Esophagus mucosa (tissue), 1 donor: ENCODE data around the gene IDUA. TPM values are rescaled to one million over a fixed set of nuclear protein-coding genes. Genes with fewer than 3 reads are reported as not detected.
A peak's percentile ranks its signal among the peaks of the same experiment; 100 is the strongest.

ENCODE experiments used
- ATAC-seq: fragments of 200-7000 bp; cut with Tn5 transposase; one replicate; pipeline ENCODE4 v1.9.1; 2020
- total RNA-seq: library from RNA; stranded (reverse); gene quantifications from one replicate; pipeline ENCODE4 v1.2.4, GENCODE V29; 2023
- donor health status: DM: yes; HTN: yes; CAD: no.

The IDUA gene
- total RNA-seq, 1 donor from 2014 or later = 8.8 TPM

GRCh38 chr4:1017211-1017610 is 30.4 kb downstream of the IDUA start:
- ATAC-seq = no peak

GRCh38 chr4:1017706-1018105 is 30.9 kb downstream of the IDUA start:
- ATAC-seq = no peak

GRCh38 chr4:1018147-1019020 is 31.5 kb downstream of the IDUA start:
- no peak for ATAC-seq

GRCh38 chr4:1019320-1019719 is 32.5 kb downstream of the IDUA start:
- no peak for ATAC-seq

DNA sequence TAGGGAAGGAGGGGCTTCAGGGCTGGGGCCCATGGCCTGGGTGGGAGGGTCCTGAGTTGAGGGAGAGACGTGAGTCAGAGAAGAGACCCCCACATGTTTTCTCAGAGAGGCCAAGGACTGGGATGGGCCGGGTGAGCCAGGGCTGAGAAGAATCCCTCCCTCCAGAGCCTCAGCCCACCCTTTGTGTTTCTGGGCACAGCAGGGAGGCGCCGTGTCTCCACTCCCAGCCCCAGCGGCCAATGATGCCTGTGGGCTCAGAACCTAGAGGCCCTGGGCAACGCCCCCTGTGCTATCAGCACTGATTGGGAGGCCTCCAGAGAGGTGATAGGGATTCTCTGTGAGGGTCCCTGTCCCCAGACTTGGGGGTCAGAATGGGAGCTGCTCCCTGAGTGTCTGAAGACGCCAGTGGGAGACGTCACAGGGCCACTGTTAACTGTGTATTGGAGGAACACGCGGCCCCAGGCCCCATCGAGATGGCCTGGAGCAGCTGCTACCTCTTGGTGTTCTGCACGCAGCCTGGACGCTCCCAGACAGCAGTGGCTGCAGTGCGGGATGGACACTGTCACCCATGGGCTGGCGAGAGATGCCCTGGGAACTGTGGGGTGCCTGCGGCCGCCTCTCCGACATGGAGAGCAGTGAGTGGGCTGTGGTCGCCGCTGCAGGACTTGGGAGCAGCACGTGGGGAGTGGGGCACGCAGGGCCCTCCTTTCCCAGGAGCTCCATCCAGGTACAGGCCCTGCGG is 33.1 kb downstream of the IDUA start:
- ATAC-seq = no peak

- no peak for ATAC-seq
These were observed 34.7 kb downstream of the IDUA start for GRCh38 chr4:1021386-1022050.

DNA sequence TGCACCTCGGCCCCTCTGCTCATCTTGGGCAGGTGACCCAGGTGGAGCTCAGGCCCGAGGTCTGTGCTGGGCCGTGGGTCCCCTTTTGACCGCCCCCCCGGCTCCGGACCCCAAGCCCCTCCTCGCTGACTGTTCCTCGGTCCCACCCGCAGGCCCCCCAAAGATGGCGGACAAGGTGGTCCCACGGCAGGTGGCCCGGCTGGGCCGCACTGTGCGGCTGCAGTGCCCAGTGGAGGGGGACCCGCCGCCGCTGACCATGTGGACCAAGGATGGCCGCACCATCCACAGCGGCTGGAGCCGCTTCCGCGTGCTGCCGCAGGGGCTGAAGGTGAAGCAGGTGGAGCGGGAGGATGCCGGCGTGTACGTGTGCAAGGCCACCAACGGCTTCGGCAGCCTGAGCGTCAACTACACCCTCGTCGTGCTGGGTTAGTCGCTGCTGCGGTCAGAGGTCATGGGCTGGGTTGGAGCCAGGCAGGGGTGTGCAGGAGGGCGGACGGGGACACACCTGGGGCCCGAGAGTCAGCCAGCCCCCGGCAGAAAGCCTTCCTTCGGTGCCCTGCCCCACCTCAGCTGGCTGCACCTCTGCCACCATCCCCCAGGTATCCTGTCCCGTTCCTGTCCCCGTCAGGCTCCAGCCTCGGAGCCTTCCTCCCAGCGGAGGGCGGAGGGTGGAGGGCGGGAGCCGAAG is 35.4 kb downstream of the IDUA start:
- ATAC-seq = no peak

DNA sequence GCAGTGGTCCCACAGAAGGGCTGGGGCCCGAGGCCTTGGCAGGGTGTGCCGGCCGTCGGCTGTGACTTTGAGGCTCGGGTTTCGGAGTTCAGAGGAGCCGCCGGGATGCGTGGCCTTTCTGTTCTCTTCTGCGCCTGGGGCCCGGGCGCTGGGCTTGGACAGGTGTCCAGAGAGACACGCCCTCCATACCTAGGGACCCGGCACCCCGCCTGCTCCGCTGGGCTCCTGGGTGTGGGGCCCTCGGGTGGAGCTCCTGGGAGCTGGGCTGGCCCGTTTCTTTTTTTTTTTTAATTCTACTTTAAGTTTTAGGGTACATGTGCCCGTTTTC is 35.9 kb downstream of the IDUA start:
- no peak for ATAC-seq

- no peak for ATAC-seq
These were observed 36.3 kb downstream of the IDUA start for GRCh38 chr4:1023075-1023640.

DNA sequence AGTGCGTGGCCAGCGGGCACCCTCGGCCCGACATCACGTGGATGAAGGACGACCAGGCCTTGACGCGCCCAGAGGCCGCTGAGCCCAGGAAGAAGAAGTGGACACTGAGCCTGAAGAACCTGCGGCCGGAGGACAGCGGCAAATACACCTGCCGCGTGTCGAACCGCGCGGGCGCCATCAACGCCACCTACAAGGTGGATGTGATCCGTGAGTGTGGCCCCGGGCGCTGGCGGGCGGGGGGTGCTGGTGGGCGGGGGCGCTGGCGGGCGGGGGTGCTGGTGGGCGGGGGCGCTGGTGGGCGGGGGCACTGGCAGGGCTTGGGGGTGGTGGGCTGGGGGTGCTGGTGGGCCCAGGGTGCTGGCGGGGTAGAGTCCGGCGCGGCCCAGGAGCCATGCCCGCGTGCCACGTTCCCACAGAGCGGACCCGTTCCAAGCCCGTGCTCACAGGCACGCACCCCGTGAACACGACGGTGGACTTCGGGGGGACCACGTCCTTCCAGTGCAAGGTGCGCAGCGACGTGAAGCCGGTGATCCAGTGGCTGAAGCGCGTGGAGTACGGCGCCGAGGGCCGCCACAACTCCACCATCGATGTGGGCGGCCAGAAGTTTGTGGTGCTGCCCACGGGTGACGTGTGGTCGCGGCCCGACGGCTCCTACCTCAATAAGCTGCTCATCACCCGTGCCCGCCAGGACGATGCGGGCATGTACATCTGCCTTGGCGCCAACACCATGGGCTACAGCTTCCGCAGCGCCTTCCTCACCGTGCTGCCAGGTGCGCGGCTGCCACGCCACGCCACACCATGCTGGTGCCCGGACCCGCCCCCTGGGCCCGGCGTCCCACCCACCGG is 37.3 kb downstream of the IDUA start:
- no peak for ATAC-seq

DNA sequence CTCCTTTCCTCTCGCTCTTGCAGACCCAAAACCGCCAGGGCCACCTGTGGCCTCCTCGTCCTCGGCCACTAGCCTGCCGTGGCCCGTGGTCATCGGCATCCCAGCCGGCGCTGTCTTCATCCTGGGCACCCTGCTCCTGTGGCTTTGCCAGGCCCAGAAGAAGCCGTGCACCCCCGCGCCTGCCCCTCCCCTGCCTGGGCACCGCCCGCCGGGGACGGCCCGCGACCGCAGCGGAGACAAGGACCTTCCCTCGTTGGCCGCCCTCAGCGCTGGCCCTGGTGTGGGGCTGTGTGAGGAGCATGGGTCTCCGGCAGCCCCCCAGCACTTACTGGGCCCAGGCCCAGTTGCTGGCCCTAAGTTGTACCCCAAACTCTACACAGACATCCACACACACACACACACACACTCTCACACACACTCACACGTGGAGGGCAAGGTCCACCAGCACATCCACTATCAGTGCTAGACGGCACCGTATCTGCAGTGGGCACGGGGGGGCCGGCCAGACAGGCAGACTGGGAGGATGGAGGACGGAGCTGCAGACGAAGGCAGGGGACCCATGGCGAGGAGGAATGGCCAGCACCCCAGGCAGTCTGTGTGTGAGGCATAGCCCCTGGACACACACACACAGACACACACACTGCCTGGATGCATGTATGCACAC is 38.2 kb downstream of the IDUA start:
- no peak for ATAC-seq

GRCh38 chr4:1026115-1026514 is 39.3 kb downstream of the IDUA start:
- ATAC-seq = peak; percentile 73

GRCh38 chr4:1027219-1027914 is 40.5 kb downstream of the IDUA start:
- no peak for ATAC-seq

DNA sequence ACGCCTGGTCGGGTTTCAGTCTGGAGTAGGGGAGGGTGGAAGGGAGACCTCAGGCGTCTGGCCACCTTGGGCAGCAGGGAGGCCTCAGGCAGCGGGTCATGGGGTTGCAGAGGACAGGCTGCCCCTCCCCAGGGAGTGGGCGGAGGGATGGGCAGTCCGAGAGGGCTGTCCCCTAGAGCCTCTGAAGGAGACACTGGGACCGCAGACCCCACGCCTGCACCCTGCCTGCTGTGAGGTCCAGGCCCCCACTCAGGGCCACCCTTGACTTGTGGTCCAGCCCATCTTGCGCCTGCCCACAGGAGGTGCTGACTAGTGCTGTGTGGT is 41.0 kb downstream of the IDUA start:
- no peak for ATAC-seq

GRCh38 chr4:1028574-1029220 is 41.9 kb downstream of the IDUA start:
- ATAC-seq = no peak

DNA sequence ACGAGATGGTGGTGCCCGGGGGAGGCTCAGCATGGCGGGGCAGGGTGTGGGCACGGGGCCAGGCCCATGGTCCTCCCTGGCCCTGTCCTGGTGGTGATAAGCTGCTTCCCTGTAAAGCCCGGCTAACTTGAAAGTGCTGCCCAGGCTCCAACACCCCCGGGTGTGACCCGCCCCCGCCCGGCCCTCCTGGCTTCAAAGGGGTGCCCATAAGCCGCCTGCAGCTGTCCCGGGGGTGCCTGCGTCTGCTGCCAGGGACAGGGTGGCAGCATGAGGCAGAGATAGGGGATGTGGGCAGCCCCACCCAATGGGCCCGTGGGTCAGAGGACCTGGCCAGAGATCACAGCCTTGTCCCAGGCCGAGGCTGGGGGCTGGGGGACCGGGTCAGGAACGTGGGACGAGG is 42.7 kb downstream of the IDUA start:
- no peak for ATAC-seq

- no peak for ATAC-seq
These were observed 43.2 kb downstream of the IDUA start for GRCh38 chr4:1030031-1030430.

DNA sequence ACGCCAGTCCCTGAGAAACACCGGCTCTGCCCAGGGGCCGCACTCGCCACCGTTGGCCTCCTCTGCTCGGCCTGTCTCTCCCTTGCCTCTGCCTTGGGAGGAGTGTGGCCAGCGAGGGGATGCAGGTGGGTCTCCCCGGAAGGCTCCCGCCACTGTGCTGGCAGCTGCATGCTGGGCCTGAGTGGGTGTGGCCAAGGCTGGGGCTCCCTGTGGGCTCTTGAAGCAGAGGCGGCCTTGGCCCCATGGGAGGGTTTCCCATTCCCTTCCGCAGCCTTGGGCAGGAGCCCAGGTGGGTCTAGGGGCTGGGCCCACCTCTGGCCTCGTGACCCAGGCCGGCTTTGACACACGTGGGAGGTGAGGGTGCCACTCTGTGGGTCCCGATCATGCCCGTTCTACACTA is 43.7 kb downstream of the IDUA start:
- no peak for ATAC-seq

GRCh38 chr4:1031346-1031745 is 44.5 kb downstream of the IDUA start:
- ATAC-seq = no peak
